ENCODE measurements around the gene PCARE.

PCARE gene

GRCh38 chr2:29017716-29018435, 56.4 kb downstream of the PCARE start:
- no peak overlapping the region for H3K4me3 ChIP-seq (ENCODE audit: low read depth, low read length)
- no peak for TF ChIP-seq CTCF (IDR thresholded peaks at IDR 0.05; ENCODE audit: insufficient read depth, low read depth, low read length, missing control alignments)
- DNase-seq (ENCODE audit: low read depth): no peak

GRCh38 chr2:29016504-29016903, 57.8 kb downstream of the PCARE start:
- no peak overlapping the region for H3K4me3 ChIP-seq (ENCODE audit: low read depth, low read length)
- no peak for DNase-seq (ENCODE audit: low read depth)
- no peak for TF ChIP-seq CTCF (IDR thresholded peaks at IDR 0.05; ENCODE audit: insufficient read depth, low read depth, low read length, missing control alignments)

GRCh38 chr2:29015701-29016470, 58.4 kb downstream of the PCARE start:
- DNase-seq (ENCODE audit: low read depth): no peak
- TF ChIP-seq CTCF (IDR thresholded peaks at IDR 0.05; ENCODE audit: insufficient read depth, low read depth, low read length, missing control alignments): no peak
- H3K4me3 ChIP-seq (ENCODE audit: low read depth, low read length): no peak overlapping the region

- TF ChIP-seq CTCF (IDR thresholded peaks at IDR 0.05; ENCODE audit: insufficient read depth, low read depth, low read length, missing control alignments): peak; percentile 19
- peak; percentile 49 for DNase-seq (ENCODE audit: low read depth)
Observed at GRCh38 chr2:29014811-29015421, 59.4 kb downstream of the PCARE start.

GRCh38 chr2:29014331-29014730, 60.0 kb downstream of the PCARE start:
- no peak for DNase-seq (ENCODE audit: low read depth)
- no peak overlapping the region for H3K4me3 ChIP-seq (ENCODE audit: low read depth, low read length)
- TF ChIP-seq CTCF (IDR thresholded peaks at IDR 0.05; ENCODE audit: insufficient read depth, low read depth, low read length, missing control alignments): no peak

More at GRCh38 chr2:29014811-29015421, 59.4 kb downstream of the PCARE start:
- H3K4me3 ChIP-seq (ENCODE audit: low read depth, low read length): no peak overlapping the region

GRCh38 chr2:29013057-29013780, 61.1 kb downstream of the PCARE start:
- no peak for DNase-seq (ENCODE audit: low read depth)
- no peak for TF ChIP-seq CTCF (IDR thresholded peaks at IDR 0.05; ENCODE audit: insufficient read depth, low read depth, low read length, missing control alignments)
- no peak overlapping the region for H3K4me3 ChIP-seq (ENCODE audit: low read depth, low read length)

All from GM12865 (cell line).